Memory B cell (primary cell): ENCODE measurements around the gene ENPP6.

Source experiments
- ATAC-seq: fragments of 150-1000 bp; cut with Tn5 transposase; 2 replicates; pipeline ENCODE4 v1.10.0; 2021; ENCODE audit warnings: low read depth, mild to moderate bottlenecking, moderate library complexity
- DNase-seq, 2 donors: peaks; one replicate each; pipeline ENCODE4 v3.0.0; 2022; ENCODE audit warnings: low spot score in 2 of 2
- H3K27ac Mint-ChIP-seq: one replicate; pipeline ENCODE4 v1.8.0; 2022; ENCODE audit warnings: mild to moderate bottlenecking, moderate library complexity, mixed read lengths
- H3K27me3 Mint-ChIP-seq: one replicate; pipeline ENCODE4 v1.8.0; 2022; ENCODE audit warnings: mixed read lengths
- H3K36me3 Mint-ChIP-seq: one replicate; pipeline ENCODE4 v1.8.0; 2022; ENCODE audit warnings: mild to moderate bottlenecking, mixed read lengths
- H3K4me1 Mint-ChIP-seq: one replicate; pipeline ENCODE4 v1.8.0; 2022; ENCODE audit warnings: mixed read lengths
- H3K4me3 Mint-ChIP-seq: one replicate; pipeline ENCODE4 v1.8.0; 2022; ENCODE audit warnings: mild to moderate bottlenecking, moderate library complexity, mixed read lengths
- H3K9me3 Mint-ChIP-seq: one replicate; pipeline ENCODE4 v1.8.0; 2022; ENCODE audit warnings: mixed read lengths

Gene ENPP6

GRCh38 chr4:184039963-184040383 is 177.7 kb downstream of the ENPP6 start:
- Mint-ChIP-seq H3K27ac (no peak overlapping the region), H3K9me3 (peaks cover 2% of the 10 kb centered on the region), H3K36me3 (no peaks in the 10 kb centered on the region), H3K4me3 (no peak overlapping the region), H3K27me3 (peaks cover 15% of the 10 kb centered on the region), H3K4me1 (peaks cover 2% of the 10 kb centered on the region)
- ATAC-seq (no peak), DNase-seq (no peak)
